Inflammatory macrophage (primary cell): Measurements from ENCODE around the gene AP5S1.
"Not testable (repeated sequence)": the region's sequence is repeated elsewhere in the genome, so short reads cannot be mapped to it uniquely, and the experiment has no call there.

ENCODE experiments used
- DNase-seq, 2 donors: peaks; one replicate each; pipeline ENCODE4 v3.0.0-alpha.2; 2020 to 2022

Gene AP5S1

DNA sequence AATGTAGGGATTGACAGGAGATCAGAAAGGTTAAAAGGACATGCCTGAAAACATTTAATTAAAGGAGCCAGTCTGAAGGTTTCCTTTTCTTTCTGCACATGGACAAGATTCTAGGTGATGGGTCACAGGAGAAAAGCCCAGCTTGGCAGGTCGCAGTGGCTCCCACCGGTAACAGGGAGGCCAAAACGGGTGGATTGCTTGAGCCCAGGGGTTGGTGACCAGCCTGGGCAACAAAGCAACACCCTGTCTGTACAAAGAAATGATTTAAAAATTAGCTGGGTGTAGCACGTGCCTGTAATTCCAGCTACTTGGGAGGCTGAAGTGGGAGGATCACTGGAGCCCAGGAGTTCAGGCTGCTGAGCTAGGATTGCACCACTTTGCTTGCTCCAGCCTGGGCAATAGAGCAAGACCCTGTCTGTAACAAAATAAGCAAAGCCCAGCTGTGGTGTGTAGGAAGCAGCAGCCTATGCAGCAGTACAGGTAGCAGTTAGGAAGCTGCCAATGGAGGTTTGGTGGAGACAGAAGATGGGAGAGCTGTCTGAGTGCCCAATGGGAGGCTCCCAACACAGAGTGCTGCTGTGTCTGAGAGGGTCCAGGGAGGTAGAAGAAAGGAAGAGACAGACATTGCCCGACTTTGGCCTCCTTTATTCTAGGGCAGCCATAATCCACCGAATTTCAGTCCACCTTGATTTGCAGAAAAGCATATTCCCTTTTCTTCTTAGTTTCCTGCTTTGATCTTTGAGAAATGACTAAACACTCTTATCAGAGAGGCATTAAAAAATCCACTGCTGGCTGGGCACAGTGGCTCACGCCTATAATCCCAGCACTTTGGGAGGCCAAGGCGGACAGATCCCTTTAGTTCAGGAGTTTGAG, 7.1 kb upstream of the AP5S1 start:
- DNase-seq = no peak

DNA sequence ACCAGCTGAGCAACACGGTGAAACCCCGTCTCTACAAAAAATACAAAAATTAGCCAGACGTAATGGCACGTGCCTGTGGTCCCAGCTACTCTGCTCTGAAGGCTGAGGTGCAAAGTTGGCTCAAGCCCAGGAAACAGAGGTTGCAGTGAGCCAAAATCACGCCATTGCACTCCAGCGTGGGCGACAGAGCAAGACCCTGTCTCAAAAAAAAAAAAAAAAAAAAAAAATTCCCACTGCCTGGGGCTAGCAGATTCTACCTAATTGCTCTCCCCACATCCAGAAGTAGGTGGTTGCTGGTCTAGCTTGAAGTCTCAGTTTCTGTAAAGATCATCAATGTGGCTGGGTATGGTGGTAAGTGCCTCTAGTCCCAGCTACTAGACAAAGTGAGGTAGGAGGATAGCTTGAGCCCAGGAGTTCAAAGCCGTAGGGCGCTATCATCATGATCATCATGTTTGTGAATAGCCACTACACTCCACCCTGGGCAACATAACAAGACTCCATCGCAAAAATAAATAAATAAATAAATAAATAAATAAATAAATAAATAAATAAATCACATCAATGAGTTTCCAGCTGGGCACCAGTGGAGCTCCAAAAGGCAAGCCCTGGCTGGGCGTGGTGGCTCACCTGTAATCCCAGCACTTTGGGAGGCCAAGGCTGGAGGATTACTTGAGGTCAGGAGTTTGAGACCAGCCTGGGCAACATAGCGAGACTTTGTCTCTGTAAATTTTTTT, 6.3 kb upstream of the AP5S1 start:
- no peak for DNase-seq

- DNase-seq = no peak
These were observed 5.3 kb upstream of the AP5S1 start for GRCh38 chr20:3814928-3815495.

DNA sequence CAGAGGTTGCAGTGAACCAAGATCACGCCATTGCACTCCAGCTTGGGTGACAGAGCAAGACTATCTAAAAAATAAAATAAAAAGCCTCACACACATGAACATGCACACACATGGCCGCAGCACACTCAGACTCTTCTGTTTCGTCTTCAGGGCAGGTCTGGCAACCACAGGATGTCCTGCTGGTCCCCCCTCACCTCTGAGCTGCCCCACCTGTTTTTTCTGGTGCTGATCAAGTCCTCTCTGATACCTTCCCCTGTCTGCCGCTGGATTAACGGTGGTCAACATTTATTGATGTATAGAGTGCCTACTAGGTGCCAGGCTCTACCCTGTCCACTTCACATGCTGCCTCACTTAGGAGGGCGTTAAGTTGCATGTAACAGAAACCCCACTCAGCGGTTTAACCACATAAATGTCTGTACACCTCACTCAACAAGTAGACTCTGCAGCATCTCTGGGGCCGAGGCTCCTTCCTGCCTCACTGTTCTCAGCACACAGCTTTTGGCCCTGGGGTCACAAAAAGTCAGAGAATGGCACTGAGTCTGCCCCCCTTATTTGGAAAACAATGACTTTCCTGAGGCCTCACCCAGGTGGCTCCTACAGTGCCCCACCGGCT, 4.5 kb upstream of the AP5S1 start:
- no peak for DNase-seq

DNA sequence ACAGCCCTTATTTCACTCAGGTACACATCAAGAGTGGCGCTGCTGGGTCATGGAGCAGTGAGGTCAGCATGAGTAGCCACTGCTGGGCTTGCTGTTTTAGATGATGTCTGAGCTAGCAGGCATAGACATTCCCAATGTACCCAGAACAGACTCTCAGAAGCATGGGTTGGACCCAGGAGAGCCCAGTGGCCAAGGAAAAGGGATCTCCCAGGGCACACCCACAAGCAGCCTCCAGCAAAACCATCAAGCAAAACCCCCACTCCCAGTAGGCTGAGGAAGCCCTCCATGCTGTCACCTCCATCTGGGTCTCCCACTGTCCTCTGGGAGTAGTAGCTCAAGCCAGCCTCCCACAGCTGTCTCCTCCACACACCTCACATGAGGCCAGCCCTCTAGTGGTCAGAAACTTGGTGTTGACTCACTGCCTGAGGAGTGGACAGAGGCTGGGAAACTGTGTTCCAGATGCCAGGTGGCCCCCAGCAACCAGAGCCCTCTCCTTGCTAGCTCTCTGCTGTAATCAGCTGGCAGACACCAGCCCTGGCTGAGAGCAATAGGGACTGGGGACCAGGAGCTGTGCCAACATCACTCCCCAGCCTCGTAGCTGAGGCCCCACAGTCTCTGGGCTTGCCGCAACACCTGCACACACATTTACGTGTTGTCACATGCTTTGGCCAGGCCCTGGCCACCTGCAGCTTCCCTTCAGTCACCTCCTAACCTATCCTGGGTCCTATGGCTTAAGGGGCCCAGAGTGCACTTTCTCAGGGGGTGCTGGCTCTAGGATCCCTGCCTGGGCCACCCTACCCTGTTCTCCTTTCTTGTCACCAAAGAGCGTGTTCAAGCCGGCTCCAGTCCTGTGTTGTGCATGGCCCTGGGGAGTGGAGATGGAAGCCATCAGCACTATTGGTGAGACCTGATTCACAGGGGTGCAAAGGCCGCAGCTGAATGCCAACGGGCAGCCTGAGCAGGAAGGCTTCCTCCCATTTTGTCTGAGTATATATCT, 1.9 kb upstream of the AP5S1 start:
- DNase-seq = peak; percentile 79 to 83

- DNase-seq = no peak
These were observed 818 bp upstream of the AP5S1 start for GRCh38 chr20:3819411-3820047.

DNA sequence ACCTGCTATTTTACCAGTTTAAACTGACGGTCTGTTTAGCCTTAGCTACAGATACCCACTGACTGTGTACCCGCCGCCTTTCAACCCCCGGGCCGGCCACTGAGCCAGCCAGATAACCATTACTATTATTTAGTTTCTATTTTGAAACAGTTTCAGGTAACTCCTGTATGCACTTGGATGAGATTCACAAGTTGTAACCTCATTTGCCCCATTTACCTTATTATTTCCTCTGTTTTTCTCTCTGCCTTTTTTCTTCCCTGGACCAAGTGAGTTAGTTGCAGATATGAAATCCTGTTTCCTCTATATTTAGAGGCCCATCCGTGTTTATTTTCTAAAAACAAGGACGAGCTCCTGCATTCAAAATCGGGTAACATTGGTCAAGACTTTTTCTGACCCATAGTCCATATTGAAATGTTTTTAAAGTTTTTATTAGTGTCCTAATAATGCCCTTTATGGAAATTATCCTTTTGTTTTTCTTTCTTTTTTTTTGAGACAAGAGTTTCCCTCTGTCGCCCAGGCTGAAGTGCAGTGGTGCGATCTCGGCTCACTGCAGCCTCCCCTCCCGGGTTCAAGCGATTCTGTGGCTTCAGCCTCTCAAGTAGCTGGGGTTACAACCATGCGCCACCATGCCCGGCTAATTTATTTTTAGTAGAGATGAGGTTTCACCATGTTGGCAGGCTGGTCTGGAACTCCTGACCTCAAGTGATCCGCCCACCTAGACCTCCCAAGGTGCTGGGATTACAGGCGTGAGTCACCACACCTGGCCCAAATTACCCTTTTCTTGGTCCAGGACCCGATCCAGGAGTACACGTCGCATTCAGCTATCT, 767 bp downstream of the AP5S1 start:
- DNase-seq = no peak

GRCh38 chr20:3821996-3822395, 1.6 kb downstream of the AP5S1 start:
- DNase-seq = no peak

DNA sequence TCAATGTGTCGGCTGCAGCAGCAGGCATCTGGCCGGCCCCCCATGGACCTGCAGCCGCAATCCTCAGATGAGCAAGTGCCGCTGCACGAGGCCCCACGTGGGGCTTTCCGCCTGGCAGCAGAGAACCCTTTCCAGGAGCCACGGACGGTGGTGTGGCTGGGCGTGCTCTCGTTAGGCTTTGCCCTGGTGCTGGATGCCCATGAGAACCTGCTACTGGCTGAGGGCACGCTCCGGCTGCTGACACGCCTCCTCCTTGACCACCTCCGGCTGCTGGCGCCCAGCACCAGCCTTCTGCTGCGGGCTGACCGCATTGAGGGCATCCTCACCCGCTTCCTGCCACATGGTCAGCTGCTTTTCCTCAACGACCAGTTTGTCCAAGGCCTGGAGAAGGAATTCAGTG, 3.5 kb downstream of the AP5S1 start:
- DNase-seq = no peak

DNA sequence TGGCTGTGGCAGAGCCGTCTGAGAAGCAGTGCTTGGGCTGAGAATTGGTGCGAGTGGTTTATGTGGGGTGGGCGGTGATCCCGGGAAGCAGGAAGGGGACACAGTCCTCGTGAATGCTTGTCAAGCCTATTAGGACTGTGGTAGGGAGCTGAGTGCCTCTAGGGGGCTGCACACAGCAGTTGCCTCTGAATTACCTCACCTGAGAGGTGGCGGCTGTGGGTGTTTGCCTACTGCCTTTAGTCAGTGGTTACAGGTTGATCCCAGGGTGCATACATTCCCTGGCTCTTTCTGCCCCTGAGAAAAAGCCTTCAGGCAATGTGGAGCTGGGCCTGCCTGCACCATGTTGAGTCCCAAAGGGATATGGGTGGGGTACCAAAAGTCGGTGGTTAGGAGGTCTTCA, 5.2 kb downstream of the AP5S1 start:
- no peak for DNase-seq

DNA sequence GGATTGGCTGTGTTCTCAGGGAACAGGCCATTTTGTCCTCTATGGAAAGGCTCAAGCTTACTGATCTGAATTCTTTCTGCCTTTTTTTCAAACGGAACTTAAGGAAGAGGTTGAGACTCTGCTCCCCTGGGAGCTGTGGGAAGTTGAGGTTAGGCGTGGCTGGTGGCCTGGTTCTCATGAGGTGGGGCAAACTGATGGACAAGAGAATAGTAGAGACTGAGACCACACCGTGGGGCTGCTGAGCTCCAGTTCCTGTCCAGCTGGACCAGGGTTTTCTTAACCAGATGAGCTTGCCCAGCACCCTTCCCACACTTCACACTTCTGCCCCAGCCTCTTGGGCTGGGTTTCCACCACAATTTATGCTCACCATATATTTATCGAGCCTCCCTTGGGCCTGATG, 6.1 kb downstream of the AP5S1 start:
- no peak for DNase-seq

DNA sequence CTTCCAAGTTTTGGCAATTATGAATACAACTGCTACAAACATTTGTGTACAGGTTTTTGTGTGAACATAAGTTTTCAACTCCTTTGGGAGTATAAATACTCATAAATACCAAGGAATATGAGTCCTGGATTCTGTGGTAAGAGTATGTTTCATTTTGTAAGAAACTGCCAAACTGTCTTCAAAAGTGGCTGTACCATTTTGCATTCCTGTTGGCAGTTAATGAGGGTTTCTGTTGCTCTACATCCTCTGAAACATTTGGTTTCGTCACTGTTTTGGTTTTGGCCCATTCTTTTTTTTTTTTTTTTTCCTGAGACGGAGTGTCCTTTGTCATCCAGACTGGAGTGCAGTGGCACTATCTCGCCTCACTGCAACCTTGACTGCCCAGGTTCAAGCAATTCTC, 8.5 kb downstream of the AP5S1 start:
- no peak for DNase-seq

- DNase-seq = not testable (repeated sequence)
These were observed 9.5 kb downstream of the AP5S1 start for GRCh38 chr20:3829891-3830290.

- DNase-seq = no peak
These were observed 15.8 kb downstream of the AP5S1 start for GRCh38 chr20:3836132-3836531.

- no peak for DNase-seq
These were observed 19.0 kb downstream of the AP5S1 start for GRCh38 chr20:3839328-3839727.

DNA sequence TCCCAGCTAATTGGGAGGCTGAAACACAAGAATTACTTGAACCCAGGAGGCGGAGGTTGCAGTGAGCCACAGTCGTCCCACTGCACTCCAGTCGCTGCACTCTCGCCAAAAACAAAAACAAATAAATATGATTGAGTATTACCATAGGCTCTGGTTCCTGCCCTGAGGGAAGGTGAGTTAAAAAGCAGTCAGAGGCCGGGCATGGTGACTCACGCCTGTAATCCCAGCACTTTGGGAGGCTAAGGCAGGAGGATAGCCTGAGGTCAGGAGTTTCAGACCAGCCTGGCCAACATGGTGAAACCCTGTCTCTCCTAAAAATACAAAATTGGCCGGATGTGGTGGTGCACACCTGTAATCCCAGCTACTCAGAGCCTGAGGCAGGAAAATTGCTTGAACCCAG, 19.9 kb downstream of the AP5S1 start:
- DNase-seq = not testable (repeated sequence)

DNA sequence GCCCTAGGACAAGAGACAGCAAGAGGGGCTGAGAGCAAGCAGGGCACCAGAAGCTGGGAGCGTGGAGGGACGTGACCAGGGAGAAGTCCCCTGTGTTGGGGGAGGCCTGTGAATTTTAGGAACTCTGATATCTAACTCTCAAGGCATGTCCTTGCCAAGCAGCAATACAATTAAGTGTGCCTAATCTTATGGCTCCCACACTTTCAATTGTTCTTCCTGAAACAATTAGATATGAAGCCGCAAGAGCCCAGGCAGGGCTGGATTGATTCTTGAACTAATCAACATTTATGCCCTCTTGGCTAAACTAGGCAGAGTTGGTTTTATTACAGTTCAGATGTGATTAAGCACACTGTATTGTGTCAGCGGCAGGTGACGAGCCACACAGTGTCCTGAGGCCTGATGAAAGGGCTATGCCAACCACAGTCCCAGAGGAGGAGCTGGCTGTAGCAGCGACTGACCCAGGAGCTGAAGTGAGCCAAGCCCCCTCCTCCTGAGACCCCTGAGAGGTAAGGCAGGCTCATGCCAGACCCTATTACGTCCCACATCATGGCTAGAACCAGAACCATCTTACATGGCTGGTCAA, 22.1 kb downstream of the AP5S1 start:
- DNase-seq = no peak

DNA sequence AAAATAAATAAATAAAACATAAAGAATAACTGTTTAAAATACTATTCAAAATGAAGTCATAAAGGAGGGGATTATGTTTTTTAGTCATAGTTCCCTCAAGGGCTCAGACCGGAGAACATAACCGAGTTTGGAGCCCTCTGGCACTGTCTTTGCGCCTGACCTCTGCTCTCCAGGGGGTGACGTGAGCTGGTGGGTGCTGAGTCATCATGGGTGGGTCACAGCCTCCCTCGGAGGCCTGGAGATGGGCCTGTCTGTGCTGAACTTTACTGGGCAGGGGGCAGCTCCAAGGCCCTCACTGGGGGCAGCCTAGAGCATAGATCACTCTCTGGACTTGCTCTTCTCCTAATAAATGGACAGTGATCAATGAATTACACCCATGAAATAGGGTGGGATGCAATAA, 23.1 kb downstream of the AP5S1 start:
- peak; percentile 15 to 20 for DNase-seq

GRCh38 chr20:3843990-3844619, 23.8 kb downstream of the AP5S1 start:
- not testable (repeated sequence) for DNase-seq

DNA sequence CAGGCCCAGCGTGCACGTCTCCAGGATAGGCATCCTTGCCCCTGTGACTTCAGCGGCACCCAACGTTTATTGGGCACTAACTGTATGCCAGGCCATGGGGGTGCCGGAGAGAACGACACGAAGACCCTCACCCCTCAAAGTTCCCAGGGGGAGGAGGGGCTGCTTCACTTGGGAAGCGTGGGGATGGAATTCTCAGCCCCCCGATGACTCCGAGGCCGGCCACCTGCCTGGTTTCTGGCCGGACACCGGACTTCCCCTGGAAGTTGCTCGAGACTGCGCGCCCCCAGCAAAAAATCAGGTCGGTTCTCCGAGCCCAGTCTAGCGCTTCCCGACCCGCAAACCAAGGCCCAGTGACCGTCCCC, 26.0 kb downstream of the AP5S1 start:
- DNase-seq = no peak
